ENCODE results near the gene ITPKA. TPM values are rescaled to one million over a fixed set of nuclear protein-coding genes. Genes with fewer than 3 reads are reported as not detected.

Gene ITPKA
- total and polyA plus RNA-seq, 2 of the 13 experiments (the other 11 are each of a cell fraction or from before 2014, with no cell fraction given): 13.2 to 41.3 TPM

- TF ChIP-seq NR2F1 (CRISPR knock-in tag; IDR thresholded peaks at IDR 0.05): peak; percentile 25 to 29; a peak in 1 of 4 replicates
- TF ChIP-seq ZKSCAN1 (IDR thresholded peaks at IDR 0.05; ENCODE audit: low read length): no peak
- TF ChIP-seq BCL6 (CRISPR knock-in tag; IDR thresholded peaks at IDR 0.05): peak; percentile 73
- peak; percentile 80 for TF ChIP-seq ZNF230 (CRISPR knock-in tag; IDR thresholded peaks at IDR 0.05)
- 0 out of 2 replicates have a peak, but pooled peaks have one; percentile 7 for TF ChIP-seq TBX3 (IDR thresholded peaks at IDR 0.05; ENCODE audit: borderline replicate concordance)
- no peak for TF ChIP-seq ZNF570 (CRISPR knock-in tag; IDR thresholded peaks at IDR 0.05; ENCODE audit: borderline replicate concordance)
- no peak for TF ChIP-seq FIP1L1 (IDR thresholded peaks at IDR 0.05; ENCODE audit: borderline replicate concordance, insufficient read depth, low read depth, low read length)
- TF ChIP-seq MXD3 (CRISPR knock-in tag; IDR thresholded peaks at IDR 0.05): peak; percentile 87; the same call in 1 of the 2 replicates
- 0 out of 2 replicates have a peak, but pooled peaks have one; percentile 69 for TF ChIP-seq ZBTB4 (CRISPR knock-in tag; IDR thresholded peaks at IDR 0.05; ENCODE audit: borderline replicate concordance)
- peak; percentile 82 for TF ChIP-seq YEATS4 (CRISPR knock-in tag; IDR thresholded peaks at IDR 0.05; ENCODE audit: borderline replicate concordance)
- no peak for TF ChIP-seq GPBP1L1 (CRISPR knock-in tag; IDR thresholded peaks at IDR 0.05)
- TF ChIP-seq ZNF709 (CRISPR knock-in tag; IDR thresholded peaks at IDR 0.05): peak; percentile 90
- peak; percentile 96 for TF ChIP-seq ZFX (CRISPR knock-in tag; IDR thresholded peaks at IDR 0.05; ENCODE audit: low read depth)
- peak; percentile 38; the same call in 1 of the 2 replicates for TF ChIP-seq ATF2 (CRISPR knock-in tag; IDR thresholded peaks at IDR 0.05)
- TF ChIP-seq ZNF652 (CRISPR knock-in tag; IDR thresholded peaks at IDR 0.05; ENCODE audit: borderline replicate concordance, low read depth): 0 out of 2 replicates have a peak, but pooled peaks have one; percentile 11
- TF ChIP-seq TFE3 (CRISPR knock-in tag; IDR thresholded peaks at IDR 0.05): no peak; the same call in 1 of the 2 replicates
- TF ChIP-seq ZNF296 (CRISPR knock-in tag; conservative IDR thresholded peaks at IDR 0.05): no peak
- no peak for TF ChIP-seq NCOA1 (CRISPR knock-in tag; IDR thresholded peaks at IDR 0.05)
- no peak for TF ChIP-seq SMYD3 (CRISPR knock-in tag; IDR thresholded peaks at IDR 0.05)
- TF ChIP-seq RAD51 (IDR thresholded peaks at IDR 0.05; ENCODE audit: borderline replicate concordance): no peak
- TF ChIP-seq ZNF282 (IDR thresholded peaks at IDR 0.05; ENCODE audit: partially characterized antibody): no peak
Measured at GRCh38 chr15:41495736-41496599, 2.3 kb downstream of the ITPKA start (continued).
